HG03460 (cell line): Measurements from ENCODE around the gene FAM149B1.
"Not testable (repeated sequence)": the region's sequence is repeated elsewhere in the genome, so short reads cannot be mapped to it uniquely, and the experiment has no call there.

Experiments
- ATAC-seq: cut with Tn5 transposase; IDR thresholded peaks from one replicate; pipeline ENCODE4 v1.9.1; 2021; ENCODE audit not compliant: unreplicated experiment

The FAM149B1 gene

DNA sequence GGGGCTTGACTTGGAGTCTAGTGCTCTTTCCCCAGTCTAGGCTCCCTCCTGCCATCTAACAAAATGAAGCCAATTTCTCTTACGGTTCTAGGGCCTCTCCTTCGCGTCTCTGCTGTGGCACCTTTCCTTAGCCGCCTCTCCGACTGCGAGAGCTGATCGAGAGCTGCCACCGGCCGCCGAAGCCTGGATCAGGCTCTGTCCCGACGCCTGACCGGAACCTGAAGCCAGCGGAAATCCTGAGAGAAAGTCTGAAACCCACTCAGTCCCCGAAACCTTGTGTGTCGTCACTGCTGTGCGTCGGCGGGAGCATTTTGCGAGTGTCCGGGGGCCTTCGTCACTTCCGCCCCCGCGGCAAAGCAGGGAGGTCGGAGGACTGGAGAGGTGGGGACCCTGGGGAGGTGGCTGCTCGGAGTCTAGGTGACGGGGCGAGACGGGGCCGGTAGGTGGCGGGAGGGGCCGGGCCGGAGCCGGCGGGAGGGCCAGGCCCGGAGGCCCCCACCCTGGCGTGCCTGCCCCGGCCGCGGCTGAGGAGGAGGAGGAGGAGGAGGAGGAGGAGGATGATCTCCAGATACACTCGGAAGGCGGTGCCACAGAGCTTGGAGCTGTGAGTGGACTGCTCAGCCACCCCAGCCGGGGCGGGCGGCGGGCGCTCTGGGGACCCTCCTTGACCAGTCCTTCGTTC lies at the start of gene FAM149B1, which contains the start of gene ECD:
Gene FAM149B1 (plus strand): TSS at position 337 of the 682 bp plus-strand sequence. CDS start 221 bp downstream, at position 558.
Gene ECD (minus strand): TSS at position 226 of the 682 bp plus-strand sequence. CDS start 4,071 bp downstream, outside the sequence.
- ATAC-seq, result peak; percentile 87

- ATAC-seq, result no peak
These were observed 48.5 kb upstream of the FAM149B1 start for GRCh38 chr10:73119457-73119856.

- ATAC-seq, result no peak
These were observed 48.0 kb upstream of the FAM149B1 start for GRCh38 chr10:73119952-73120351.

GRCh38 chr10:73126343-73126742 lies 41.6 kb upstream of the FAM149B1 start:
- no peak for ATAC-seq

DNA sequence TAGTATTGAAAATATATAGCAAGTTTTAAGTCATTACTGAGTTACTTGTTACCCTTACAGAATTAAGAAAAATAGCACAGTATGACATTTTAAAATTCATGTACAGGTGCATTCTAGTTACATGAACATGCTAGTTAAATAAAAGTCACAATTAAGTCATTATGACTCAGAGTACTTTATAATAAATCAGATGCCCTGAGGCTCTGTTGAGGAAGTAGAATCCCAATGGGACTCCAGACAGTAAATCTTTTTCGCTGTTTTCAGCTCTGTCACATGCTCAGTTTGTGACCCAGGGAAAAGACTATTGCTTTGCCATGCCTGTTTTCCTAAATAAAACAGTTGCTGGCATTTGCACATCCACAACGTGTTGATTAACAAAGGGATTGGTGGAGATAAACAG lies 36.6 kb upstream of the FAM149B1 start:
- ATAC-seq, result no peak

- no peak for ATAC-seq
These were observed 35.8 kb upstream of the FAM149B1 start for GRCh38 chr10:73131913-73132686.

- ATAC-seq, result no peak
These were observed 33.2 kb upstream of the FAM149B1 start for GRCh38 chr10:73134727-73135126.

- no peak for ATAC-seq
These were observed 31.3 kb upstream of the FAM149B1 start for GRCh38 chr10:73136627-73137026.

DNA sequence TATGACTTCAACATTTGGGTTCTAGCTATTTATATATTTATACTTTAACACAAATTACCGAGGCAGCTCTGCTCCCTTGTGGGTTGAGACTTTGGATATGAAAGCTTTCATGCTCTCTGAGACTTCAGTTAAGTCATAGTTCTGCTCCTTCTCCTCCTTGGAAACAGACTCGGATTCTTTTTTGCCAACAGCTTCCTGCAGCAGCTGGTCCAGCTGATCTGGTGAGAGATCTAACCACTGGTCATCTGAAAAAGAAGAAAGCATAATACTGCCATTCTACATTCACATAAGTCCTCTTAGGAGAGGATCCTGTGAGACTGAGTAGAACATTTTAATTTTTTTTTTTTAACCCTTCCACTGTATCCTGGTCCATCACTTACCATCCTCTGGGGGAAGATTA lies 28.7 kb upstream of the FAM149B1 start:
- no peak for ATAC-seq

GRCh38 chr10:73141603-73142002 lies 26.3 kb upstream of the FAM149B1 start:
- no peak for ATAC-seq

GRCh38 chr10:73150633-73151413 lies 17.1 kb upstream of the FAM149B1 start:
- ATAC-seq, result not testable (repeated sequence)

- no peak for ATAC-seq
These were observed 15.9 kb upstream of the FAM149B1 start for GRCh38 chr10:73152009-73152408.

GRCh38 chr10:73156054-73156453 lies 11.9 kb upstream of the FAM149B1 start:
- no peak for ATAC-seq

- no peak for ATAC-seq
These were observed 8.8 kb upstream of the FAM149B1 start for GRCh38 chr10:73159038-73159648.

- ATAC-seq, result no peak
These were observed 6.8 kb upstream of the FAM149B1 start for GRCh38 chr10:73161079-73161478.

DNA sequence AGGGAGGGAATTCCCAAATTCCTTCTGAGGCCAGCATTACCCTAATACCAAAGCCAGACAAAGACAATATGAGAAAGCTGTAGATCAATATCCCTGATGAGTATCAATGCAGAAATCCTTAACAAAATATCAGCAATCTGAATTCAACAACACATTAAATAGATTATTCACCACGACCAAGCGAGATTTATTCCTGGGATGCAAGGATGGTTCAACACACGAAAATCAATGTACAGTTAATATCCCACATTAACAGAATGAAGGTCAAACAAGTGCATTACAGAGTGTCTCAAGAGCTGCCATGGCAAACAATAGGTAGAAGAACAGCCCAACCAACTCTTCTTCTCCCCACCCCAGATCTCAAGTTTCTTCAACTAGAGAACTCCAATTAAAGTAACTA lies 6.3 kb upstream of the FAM149B1 start:
- no peak for ATAC-seq

GRCh38 chr10:73163096-73163495 lies 4.8 kb upstream of the FAM149B1 start:
- no peak for ATAC-seq

GRCh38 chr10:73166972-73167371 lies 947 bp upstream of the FAM149B1 start:
- ATAC-seq, result no peak

- ATAC-seq, result no peak
These were observed 499 bp upstream of the FAM149B1 start for GRCh38 chr10:73167458-73167782.

GRCh38 chr10:73168465-73168803 lies 515 bp downstream of the FAM149B1 start:
- peak; percentile 18 for ATAC-seq

DNA sequence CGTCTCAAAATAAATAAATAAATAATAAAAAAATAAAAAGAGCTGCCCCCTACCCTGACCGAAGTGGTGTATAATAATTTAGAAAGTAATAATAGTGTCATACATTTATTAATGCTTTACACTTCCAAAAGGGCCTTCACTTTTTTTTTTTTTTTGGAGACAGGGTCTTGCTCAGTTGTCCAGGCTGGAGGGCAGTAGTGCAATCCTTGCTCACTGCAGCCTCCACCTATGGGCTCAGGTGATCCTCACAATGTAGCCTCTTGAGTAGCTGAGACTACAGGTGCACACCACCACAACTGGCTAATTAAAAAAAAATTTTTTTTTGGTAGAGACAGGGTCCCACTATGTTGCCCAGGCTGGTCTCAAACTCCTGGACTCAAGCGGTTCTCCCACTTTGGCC lies 1.4 kb downstream of the FAM149B1 start:
- no peak for ATAC-seq
